Activated T-cell treated with anti-CD3 and anti-CD28 coated beads for 24 hours (primary cell): Measurements from ENCODE around the gene FERD3L.

Experiments used
- DNase-seq: peaks from one replicate; pipeline ENCODE4 v3.0.0-alpha.2; 2020; ENCODE audit warnings: low read depth

The FERD3L gene

DNA sequence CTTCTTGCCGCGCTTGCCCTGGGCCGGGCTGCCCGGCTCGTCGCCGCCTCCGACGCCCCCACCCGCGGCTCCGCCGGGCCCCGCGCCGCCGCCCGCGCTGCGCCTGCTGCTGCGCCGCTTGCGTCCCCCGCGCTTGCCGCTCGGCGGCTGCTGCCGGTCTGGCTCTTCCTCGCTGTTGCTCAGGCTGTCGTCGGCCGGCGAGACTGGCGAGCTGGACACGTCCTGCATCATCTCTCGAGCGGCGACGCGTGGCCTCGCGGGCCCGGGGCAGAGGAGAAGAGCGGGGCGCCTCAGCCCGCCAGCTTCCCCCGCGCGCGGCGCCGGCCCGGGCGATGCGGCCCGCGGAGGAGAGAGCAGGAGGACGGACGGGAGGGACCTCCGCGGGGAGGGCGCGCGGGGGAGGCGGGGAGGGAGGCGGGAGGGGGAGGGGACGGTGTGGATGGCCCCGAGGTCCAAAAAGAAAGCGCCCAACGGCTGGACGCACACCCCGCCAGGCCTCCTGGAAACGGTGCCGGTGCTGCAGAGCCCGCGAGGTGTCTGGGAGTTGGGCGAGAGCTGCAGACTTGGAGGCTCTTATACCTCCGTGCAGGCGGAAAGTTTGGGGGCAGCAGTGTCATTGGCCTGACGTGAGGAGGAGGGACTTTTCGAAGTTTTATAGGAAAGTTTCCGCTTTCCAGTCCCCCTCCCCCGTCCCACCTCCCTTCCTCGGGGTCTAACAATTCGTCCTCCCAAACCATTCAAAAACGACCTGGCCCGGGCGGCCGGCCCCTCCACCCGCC lies 27.9 kb downstream of the FERD3L start, which contains the start of gene TWIST1:
TWIST1 (minus strand) TSS at position 546 of the 779 bp plus-strand sequence; CDS start at position 231, 315 bp downstream.
- no peak for DNase-seq

- no peak for DNase-seq
Observed at GRCh38 chr7:19116121-19117090, 28.8 kb downstream of the FERD3L start.

GRCh38 chr7:19114551-19114855 lies 30.7 kb downstream of the FERD3L start:
- DNase-seq: no peak

DNA sequence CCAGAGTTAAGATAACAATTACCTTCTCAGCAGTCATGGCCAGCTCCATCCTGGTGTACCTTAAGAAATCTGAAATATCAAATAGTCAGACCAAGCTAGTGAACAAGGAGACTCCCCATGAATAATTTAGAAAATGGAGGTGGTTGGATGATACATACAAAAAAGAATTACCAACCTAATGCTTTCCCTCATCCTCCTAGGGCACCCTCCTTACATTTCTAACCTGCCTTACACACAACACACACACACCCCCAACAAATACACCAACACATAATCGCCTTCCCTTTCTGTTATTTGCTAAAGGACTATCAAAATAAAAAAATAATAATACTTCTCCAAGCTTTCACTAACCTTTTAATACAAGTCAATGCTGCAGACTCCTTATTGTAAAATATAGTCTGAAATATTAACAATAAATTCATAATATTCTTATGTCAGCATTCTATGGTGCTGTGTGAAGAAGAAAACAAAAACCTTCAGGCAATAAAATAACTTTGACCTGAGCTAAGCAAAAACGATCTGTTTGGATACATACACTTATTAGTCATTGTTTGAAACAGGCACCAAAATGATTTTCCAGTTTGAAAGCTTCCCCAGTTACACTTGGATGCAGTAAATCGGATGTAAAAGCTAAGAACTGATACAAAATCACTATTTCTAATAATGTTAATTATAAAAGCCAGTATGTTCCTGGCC lies 31.2 kb downstream of the FERD3L start:
- DNase-seq: no peak

- DNase-seq: no peak
Observed at GRCh38 chr7:19113002-19113350, 32.2 kb downstream of the FERD3L start.

- no peak for DNase-seq
Observed at GRCh38 chr7:19112274-19113001, 32.8 kb downstream of the FERD3L start.

- no peak for DNase-seq
Observed at GRCh38 chr7:19111474-19112273, 33.5 kb downstream of the FERD3L start.

GRCh38 chr7:19110776-19111175 lies 34.4 kb downstream of the FERD3L start:
- no peak for DNase-seq

- DNase-seq: no peak
Observed at GRCh38 chr7:19110026-19110730, 35.0 kb downstream of the FERD3L start.

DNA sequence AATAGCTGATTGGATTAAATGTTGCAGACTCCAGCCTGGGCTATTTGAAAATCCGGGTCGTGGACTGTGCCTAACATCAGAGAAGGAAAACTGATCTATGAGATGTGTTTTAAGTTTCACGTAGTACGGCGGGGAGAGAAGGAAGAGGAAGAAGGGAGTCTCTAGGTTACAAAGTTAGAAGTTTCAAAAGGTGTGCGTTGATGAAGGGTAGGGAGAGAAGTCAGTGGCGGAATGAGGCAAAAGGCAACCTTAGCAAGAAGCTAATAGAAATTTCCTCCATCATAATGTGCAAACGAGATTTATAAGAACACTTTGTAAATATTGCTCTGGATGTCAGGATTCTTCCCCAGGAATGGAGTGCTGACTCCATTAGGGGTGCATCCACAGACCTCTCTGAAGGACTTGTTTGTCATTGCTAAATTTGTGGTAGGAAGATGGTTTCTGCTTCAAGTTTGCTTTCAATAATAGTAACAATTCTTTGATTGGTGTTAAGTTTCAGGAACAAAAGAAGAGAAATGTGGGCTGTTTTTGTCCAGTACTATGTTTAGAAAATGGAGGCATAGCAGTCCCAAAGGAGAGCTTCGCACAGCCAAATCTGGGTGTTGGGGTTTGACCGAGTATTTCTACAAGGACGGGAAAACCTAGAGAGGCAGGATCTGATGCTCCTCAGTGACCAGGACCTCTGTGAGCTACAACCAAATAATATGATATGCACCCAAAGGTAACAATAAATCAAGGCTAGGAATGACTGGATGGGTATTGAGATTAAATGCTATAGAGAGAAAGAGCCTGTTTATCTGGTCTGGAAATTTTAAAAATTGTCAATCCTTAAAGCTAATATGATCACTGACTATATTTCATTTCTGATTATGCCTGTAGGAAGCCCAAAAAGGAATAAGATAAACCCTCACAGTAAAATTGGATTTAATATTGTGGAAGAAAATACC lies 35.9 kb downstream of the FERD3L start:
- DNase-seq: no peak

DNA sequence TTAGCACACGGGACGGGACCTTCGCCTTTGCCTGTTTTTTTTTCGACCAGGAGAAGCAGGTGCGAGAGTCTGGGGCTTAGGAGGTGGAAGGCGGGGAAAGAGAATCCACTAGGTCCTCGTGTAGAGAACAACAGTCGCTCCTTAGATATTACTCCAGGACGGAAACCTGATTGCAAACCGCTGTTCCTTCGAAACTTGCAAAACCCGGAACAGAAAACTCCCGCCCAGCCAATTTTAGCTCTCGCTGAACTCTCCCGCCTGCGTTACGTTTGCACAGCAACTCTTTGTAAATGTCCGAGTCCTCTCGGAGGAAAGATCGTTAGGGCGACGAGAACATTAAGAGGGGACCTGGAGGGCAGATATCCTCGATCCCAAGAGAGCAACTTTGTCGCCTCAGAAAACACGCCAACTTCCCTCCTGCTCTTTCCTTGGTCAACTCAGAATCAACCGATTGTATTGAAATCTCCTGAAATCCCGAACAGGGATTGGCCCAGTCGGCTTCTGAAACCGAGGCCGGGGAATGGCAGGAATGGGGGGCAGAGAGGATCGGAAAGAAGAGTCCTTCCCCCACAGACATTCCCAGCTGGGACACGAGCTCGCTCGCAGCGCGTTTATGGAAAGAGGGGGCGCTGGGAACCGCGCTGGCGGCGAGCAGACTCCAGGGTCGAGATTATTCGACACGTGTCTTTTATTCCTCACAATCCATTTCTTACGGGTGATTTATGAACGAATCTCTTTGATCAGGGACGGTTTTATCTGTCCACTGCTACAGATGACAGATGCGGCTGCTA lies 37.7 kb downstream of the FERD3L start:
- no peak for DNase-seq

DNA sequence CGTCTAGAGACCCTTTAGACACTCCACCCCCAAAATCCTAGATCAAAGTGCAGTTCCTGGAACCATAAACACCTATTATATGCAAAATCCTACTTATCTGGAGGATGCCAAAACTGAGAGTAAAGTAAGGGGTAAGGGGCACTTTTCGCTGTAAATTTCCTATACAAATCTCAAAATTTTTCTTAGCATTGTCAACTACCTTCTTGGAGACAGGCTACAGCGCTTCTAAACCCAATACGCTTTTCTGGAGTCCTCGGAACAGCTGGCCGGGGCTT lies 38.2 kb downstream of the FERD3L start:
- DNase-seq: no peak

- DNase-seq: no peak
Observed at GRCh38 chr7:19106241-19107080, 38.8 kb downstream of the FERD3L start.

- no peak for DNase-seq
Observed at GRCh38 chr7:19105546-19105945, 39.7 kb downstream of the FERD3L start.

DNA sequence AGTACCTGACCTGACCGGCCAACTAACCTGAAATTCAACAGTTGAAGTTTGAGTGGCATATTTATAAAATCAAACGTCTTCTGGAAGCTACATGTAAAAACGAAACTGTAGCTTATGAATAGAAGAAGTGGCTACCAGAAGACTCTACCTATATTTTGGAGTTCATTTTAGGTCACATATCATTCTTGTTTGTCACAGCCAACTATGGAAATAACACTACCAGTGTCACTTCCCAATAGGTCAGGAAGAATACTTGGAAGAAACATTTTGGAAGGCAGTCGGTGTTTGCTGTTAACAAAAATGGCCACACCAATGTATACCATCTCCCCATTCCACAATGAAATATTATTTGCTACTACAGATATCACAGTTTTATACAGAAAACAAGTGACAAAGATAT lies 40.4 kb downstream of the FERD3L start:
- no peak for DNase-seq

GRCh38 chr7:19102884-19103283 lies 42.3 kb downstream of the FERD3L start:
- DNase-seq: no peak

GRCh38 chr7:19101909-19102308 lies 43.3 kb downstream of the FERD3L start:
- DNase-seq: no peak

- DNase-seq: no peak
Observed at GRCh38 chr7:19101472-19101871, 43.7 kb downstream of the FERD3L start.
